Measurements from ENCODE around the gene GDAP1L1. TPM values are rescaled to one million over a fixed set of nuclear protein-coding genes. Genes with fewer than 3 reads are reported as not detected.

The GDAP1L1 gene
- total RNA-seq, 1 donor from 2014 or later = 0.40 TPM

- Mint-ChIP-seq H3K9me3 (no peaks in the 10 kb centered on the region), H3K4me1 (no peaks in the 10 kb centered on the region), H3K36me3 (no peaks in the 10 kb centered on the region), H3K27ac (no peak overlapping the region), H3K27me3 (ENCODE audit: low read depth) (no peaks in the 10 kb centered on the region), H3K4me3 (no peak overlapping the region)
- TF ChIP-seq CTCF (IDR thresholded peaks at IDR 0.05; ENCODE audit: unreplicated experiment) = no peak
- no peak for DNase-seq (ENCODE audit: low spot score in 2 of 2, unreplicated experiment in 2 of 2)
Measured at GRCh38 chr20:44274303-44275017, 27.4 kb downstream of the GDAP1L1 start.

DNA sequence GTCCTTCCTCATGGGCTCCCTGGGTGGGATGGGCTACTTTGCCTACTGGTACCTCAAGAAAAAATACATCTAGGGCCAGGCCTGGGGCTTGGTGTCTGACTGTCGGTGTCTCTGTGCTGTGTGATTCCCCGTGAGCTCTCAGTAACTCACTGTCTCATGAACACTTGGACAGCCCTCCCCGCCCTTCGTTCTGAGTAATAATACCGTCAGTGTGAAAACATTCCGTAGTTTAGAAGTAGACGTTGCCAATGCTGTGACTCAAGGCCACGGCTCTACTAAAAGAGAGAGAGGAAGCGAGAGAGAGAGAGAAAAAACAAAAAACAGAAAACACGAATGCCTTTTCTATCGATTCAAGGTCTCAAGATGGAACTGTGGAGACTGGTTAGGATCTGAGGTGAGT is 32.1 kb downstream of the GDAP1L1 start:
- peaks cover 1% of the 10 kb centered on the region for H3K27me3 Mint-ChIP-seq (ENCODE audit: low read depth)
- no peaks in the 10 kb centered on the region for H3K4me1 Mint-ChIP-seq
- H3K4me3 Mint-ChIP-seq = no peak overlapping the region
- no peak overlapping the region for H3K27ac Mint-ChIP-seq
- no peak for DNase-seq (ENCODE audit: low spot score in 2 of 2, unreplicated experiment in 2 of 2)
- H3K9me3 Mint-ChIP-seq = no peaks in the 10 kb centered on the region
- no peaks in the 10 kb centered on the region for H3K36me3 Mint-ChIP-seq
- no peak for TF ChIP-seq CTCF (IDR thresholded peaks at IDR 0.05; ENCODE audit: unreplicated experiment)

GRCh38 chr20:44280387-44280786 is 33.3 kb downstream of the GDAP1L1 start:
- Mint-ChIP-seq H3K4me3 (no peak overlapping the region), H3K4me1 (no peaks in the 10 kb centered on the region), H3K27me3 (ENCODE audit: low read depth) (peaks cover 1% of the 10 kb centered on the region), H3K36me3 (no peaks in the 10 kb centered on the region), H3K27ac (no peak overlapping the region), H3K9me3 (no peaks in the 10 kb centered on the region)
- no peak for DNase-seq (ENCODE audit: low spot score in 2 of 2, unreplicated experiment in 2 of 2)
- TF ChIP-seq CTCF (IDR thresholded peaks at IDR 0.05; ENCODE audit: unreplicated experiment) = no peak

- TF ChIP-seq CTCF (IDR thresholded peaks at IDR 0.05; ENCODE audit: unreplicated experiment) = no peak
- DNase-seq (ENCODE audit: low spot score in 2 of 2, unreplicated experiment in 2 of 2) = no peak
- peaks cover 6% of the 10 kb centered on the region for H3K27me3 Mint-ChIP-seq (ENCODE audit: low read depth)
- H3K9me3 Mint-ChIP-seq = peaks cover 7% of the 10 kb centered on the region
- H3K27ac Mint-ChIP-seq = no peak overlapping the region
- H3K4me3 Mint-ChIP-seq = no peak overlapping the region
- no peaks in the 10 kb centered on the region for H3K4me1 Mint-ChIP-seq
- no peaks in the 10 kb centered on the region for H3K36me3 Mint-ChIP-seq
Measured at GRCh38 chr20:44282192-44282591, 35.1 kb downstream of the GDAP1L1 start.

GRCh38 chr20:44284032-44284431 is 36.9 kb downstream of the GDAP1L1 start:
- Mint-ChIP-seq H3K27me3 (ENCODE audit: low read depth) (peaks cover 6% of the 10 kb centered on the region), H3K36me3 (no peaks in the 10 kb centered on the region), H3K4me3 (no peak overlapping the region), H3K4me1 (no peaks in the 10 kb centered on the region), H3K27ac (no peak overlapping the region), H3K9me3 (peaks cover 11% of the 10 kb centered on the region)
- DNase-seq (ENCODE audit: low spot score in 2 of 2, unreplicated experiment in 2 of 2) = no peak
- TF ChIP-seq CTCF (IDR thresholded peaks at IDR 0.05; ENCODE audit: unreplicated experiment) = no peak
